GM19467 (cell line): ENCODE data around the gene HOXC6.

Experiments
- ATAC-seq: cut with Tn5 transposase; IDR thresholded peaks from one replicate; pipeline ENCODE4 v1.9.1; 2021; ENCODE audit warnings: mild to moderate bottlenecking, moderate library complexity; ENCODE audit not compliant: unreplicated experiment

HOXC6 gene

GRCh38 chr12:53989227-53990113 lies 38.8 kb upstream of the HOXC6 start:
- no peak for ATAC-seq

GRCh38 chr12:53990311-53991076 lies 37.7 kb upstream of the HOXC6 start:
- no peak for ATAC-seq

- no peak for ATAC-seq
These were observed 37.2 kb upstream of the HOXC6 start for GRCh38 chr12:53991077-53991460.

- ATAC-seq, result no peak
These were observed 35.8 kb upstream of the HOXC6 start for GRCh38 chr12:53992377-53992889.

- ATAC-seq, result no peak
These were observed 34.9 kb upstream of the HOXC6 start for GRCh38 chr12:53993162-53994008.

GRCh38 chr12:53994009-53994263 lies 34.3 kb upstream of the HOXC6 start:
- ATAC-seq, result no peak

- no peak for ATAC-seq
These were observed 33.8 kb upstream of the HOXC6 start for GRCh38 chr12:53994264-53995001.

GRCh38 chr12:53995002-53995377 lies 33.2 kb upstream of the HOXC6 start:
- ATAC-seq, result no peak

- no peak for ATAC-seq
These were observed 32.6 kb upstream of the HOXC6 start for GRCh38 chr12:53995378-53996239.

- ATAC-seq, result no peak
These were observed 31.7 kb upstream of the HOXC6 start for GRCh38 chr12:53996240-53997203.

- no peak for ATAC-seq
These were observed 30.8 kb upstream of the HOXC6 start for GRCh38 chr12:53997204-53998109.

- ATAC-seq, result no peak
These were observed 29.9 kb upstream of the HOXC6 start for GRCh38 chr12:53998110-53998899.

GRCh38 chr12:53998900-53999236 lies 29.4 kb upstream of the HOXC6 start:
- no peak for ATAC-seq

- no peak for ATAC-seq
These were observed 28.6 kb upstream of the HOXC6 start for GRCh38 chr12:53999559-54000115.

GRCh38 chr12:54000116-54001114 lies 27.8 kb upstream of the HOXC6 start, which contains the start of gene HOXC9:
Gene HOXC9, plus strand, starts transcription at chr12:54000161. Its CDS starts 28 bp downstream, at chr12:54000189.
- no peak for ATAC-seq
